GM12878 (cell line): ENCODE data around the gene TMEM170B. TPM values are rescaled to one million over a fixed set of nuclear protein-coding genes. Genes with fewer than 3 reads are reported as not detected.

Source experiments
- ATAC-seq: fragments of 200-7000 bp; cut with Tn5 transposase; 3 replicates; pipeline ENCODE4 v1.9.1; 2020; ENCODE audit warnings: mild to moderate bottlenecking, moderate library complexity
- BruUV-seq: library from RNA; stranded (reverse); fragments of 400-500 nt; replicated peaks from 2 replicates; lab custom pipeline; 2021; lab: Mats Ljungman, UMichigan
- CTCF ChIA-PET: fragments of 300-600 bp; sonication (Branson Sonifier 250); formaldehyde crosslinking; extraction: SDS; loops from one replicate; lab custom pipeline; 2021; ENCODE audit warnings: inconsistent platforms; lab: Yijun Ruan, JAX
- POLR2A ChIA-PET: fragments of 350-600 bp; formaldehyde crosslinking; extraction: SDS; loops from one replicate; lab custom pipeline; 2021; ENCODE audit warnings: inconsistent platforms; lab: Charles Lee
- RAD21 ChIA-PET: fragments of 300-600 bp; sonication (Branson Sonifier 250); formaldehyde crosslinking; loops from one replicate; lab custom pipeline; 2023; ENCODE audit warnings: antibody characterized with exemption; ENCODE audit not compliant: unreplicated experiment; lab: Charles Lee
- SMC1A ChIA-PET: fragments of 300-600 bp; sonication (Branson Sonifier 250); formaldehyde crosslinking; loops from one replicate; lab custom pipeline; 2023; ENCODE audit not compliant: unreplicated experiment, uncharacterized antibody; lab: Charles Lee
- DNase-seq: peaks from one replicate; pipeline ENCODE4 v3.0.0-alpha.2; 2011; ENCODE audit warnings: low read depth, low spot score
- FAIRE-seq: peaks from 3 replicates; lab custom pipeline; 2011; peaks lifted over from hg19 to GRCh38; lab: Jason Lieb, UNC
- H2AFZ ChIP-seq: 2 replicates; pipeline ENCODE4 v1.6.0; 2011; ENCODE audit warnings: low read depth, low read length, control low read depth; ENCODE audit not compliant: control insufficient read depth
- H3K27ac ChIP-seq: 2 replicates; pipeline ENCODE4 v1.5.1; 2011; ENCODE audit warnings: control low read depth; ENCODE audit not compliant: control insufficient read depth, insufficient read depth
- H3K27me3 ChIP-seq, 2 experiments: replicated peaks in 1 of 2; 2 replicates each; pipeline versions ENCODE4 v1.6.0 to v1.6.1; 2011; ENCODE audit warnings: low read length in 1 of 2; ENCODE audit not compliant: control insufficient read depth in 2 of 2, insufficient read depth in 2 of 2
- H3K36me3 ChIP-seq, 2 experiments: 2 replicates each; pipeline ENCODE4 v1.5.1; 2011; ENCODE audit warnings: low read length in 1 of 2; ENCODE audit not compliant: control insufficient read depth in 2 of 2, insufficient read depth in 2 of 2
- H3K4me1 ChIP-seq: 2 replicates; pipeline ENCODE4 v1.6.1; 2011; ENCODE audit warnings: mild to moderate bottlenecking, low read length, moderate library complexity, mixed read lengths; ENCODE audit not compliant: control insufficient read depth, insufficient read depth
- H3K4me2 ChIP-seq: 2 replicates; pipeline ENCODE4 v1.6.0; 2011; ENCODE audit warnings: control low read depth; ENCODE audit not compliant: control insufficient read depth, insufficient read depth
- H3K4me3 ChIP-seq: fragments of 200-600 bp; sonication (generic); 2 replicates; pipeline ENCODE4 v1.5.1; 2016
- H3K79me2 ChIP-seq: 2 replicates; pipeline ENCODE4 v1.6.0; 2011; ENCODE audit warnings: low read length; ENCODE audit not compliant: control insufficient read depth, insufficient read depth
- H3K9ac ChIP-seq: 2 replicates; pipeline ENCODE4 v1.8.0; 2011; ENCODE audit warnings: low read length, control low read depth, mixed read lengths; ENCODE audit not compliant: control insufficient read depth, insufficient read depth
- H3K9me3 ChIP-seq: replicated peaks from 3 replicates; pipeline ENCODE4 v1.5.1; 2011; ENCODE audit warnings: mild to moderate bottlenecking, low read length; ENCODE audit not compliant: control insufficient read depth, insufficient read depth
- H4K20me1 ChIP-seq: 2 replicates; pipeline ENCODE4 v1.6.0; 2011; ENCODE audit not compliant: control insufficient read depth, insufficient read depth
- ATF7 ChIP-seq: fragments of 450-650 bp; IDR thresholded peaks from 2 replicates; pipeline ENCODE4 v1.6.1; 2016; ENCODE audit warnings: low read depth, mild to moderate bottlenecking
- BACH1 ChIP-seq: fragments of 450-650 bp; IDR thresholded peaks from 2 replicates; pipeline ENCODE4 v1.6.1; 2017; ENCODE audit warnings: mild to moderate bottlenecking, borderline replicate concordance
- CHD2 ChIP-seq: IDR thresholded peaks from 2 replicates; pipeline ENCODE4 v1.6.1; 2011; ENCODE audit warnings: low read depth, low read length, improper control_type of control experiment, borderline replicate concordance
- CREM ChIP-seq: IDR thresholded peaks from 2 replicates; pipeline ENCODE4 v1.6.1; 2014; ENCODE audit warnings: antibody characterized with exemption, low read depth
- GABPA ChIP-seq: IDR thresholded peaks from 2 replicates; pipeline ENCODE4 v1.6.1; 2014; ENCODE audit warnings: antibody characterized with exemption, low read depth, mild to moderate bottlenecking, inconsistent platforms
- HDAC2 ChIP-seq: fragments of 200-600 bp; sonication (generic); IDR thresholded peaks from 2 replicates; pipeline ENCODE4 v1.6.1; 2017
- KLF5 ChIP-seq: fragments of 450-650 bp; IDR thresholded peaks from 2 replicates; pipeline ENCODE4 v1.6.1; 2014; ENCODE audit warnings: mild to moderate bottlenecking; ENCODE audit not compliant: partially characterized antibody
- MTA2 ChIP-seq: fragments of 450-650 bp; IDR thresholded peaks from 2 replicates; pipeline ENCODE4 v1.6.1; 2016; ENCODE audit warnings: low read depth, mild to moderate bottlenecking, moderate library complexity
- NBN ChIP-seq: fragments of 450-650 bp; IDR thresholded peaks from 2 replicates; pipeline ENCODE4 v1.6.1; 2016
- PAX8 ChIP-seq: fragments of 450-650 bp; IDR thresholded peaks from 2 replicates; pipeline ENCODE4 v1.6.1; 2017; ENCODE audit warnings: mild to moderate bottlenecking, moderate library complexity
- RBBP5 ChIP-seq: fragments of 200-600 bp; sonication (generic); conservative IDR thresholded peaks from 2 replicates; pipeline ENCODE4 v1.6.1; 2016
- RELA ChIP-seq: fragments of 450-650 bp; IDR thresholded peaks from 2 replicates; pipeline ENCODE4 v1.8.0; 2014; ENCODE audit warnings: borderline replicate concordance; ENCODE audit not compliant: partially characterized antibody
- SIN3A ChIP-seq: IDR thresholded peaks from 2 replicates; pipeline ENCODE4 v1.6.1; 2012; ENCODE audit warnings: low read depth, low read length, improper control_type of control experiment
- SRF ChIP-seq, 2 experiments: IDR thresholded peaks; 2 replicates each; pipeline ENCODE4 v1.6.1; 2011; ENCODE audit warnings: low read depth in 2 of 2, low read length in 2 of 2, mild to moderate bottlenecking in 1 of 2, moderate library complexity in 1 of 2
- YY1 ChIP-seq: IDR thresholded peaks from 2 replicates; pipeline ENCODE4 v1.6.1; 2011; ENCODE audit warnings: low read depth, mild to moderate bottlenecking, low read length
- ZNF622 ChIP-seq: fragments of 450-650 bp; IDR thresholded peaks from 2 replicates; pipeline ENCODE4 v1.6.1; 2017; ENCODE audit warnings: mild to moderate bottlenecking, inconsistent platforms
- WGBS: methylation state at CpG from one replicate; pipeline ENCODE4 v1.1.6; 2016; ENCODE audit warnings: low lambda C conversion rate; ENCODE audit not compliant: insufficient replicate concordance, insufficient coverage; ENCODE audit errors: missing lambda C conversion rate; 5-methylcytosine and 5-hydroxymethylcytosine counted together
- in situ Hi-C: fragments of 300-500 bp; cut with MboI; formaldehyde crosslinking; loops from 9 replicates; pipeline ENCODE4 v1.14.3; 2018; ENCODE audit warnings: mixed read lengths
- intact Hi-C: fragments of 100-400 bp; cut with micrococcal nuclease; formaldehyde crosslinking; loops from one replicate; pipeline ENCODE4 v1.14.2; 2022; ENCODE audit not compliant: unreplicated experiment
- polyA plus RNA-seq, 11 experiments: library from polyadenylated mRNA; depleted of rRNA in 4 of 11; unstranded in 6 of 11; stranded (reverse) in 5 of 11; fragments of >200 nt; fragmentation: Nextera tagmentation in 4 of 11; fragmentation: Illumina TruSeq in 1 of 11; extraction: Ambion mirVana in 4 of 11; extraction: Trizol in 1 of 11; gene quantifications; 1 replicate in 1 of 11; 2 replicates in 10 of 11; pipeline versions ENCODE4 v1.2.1 to v1.2.3, GENCODE V29; 2011 to 2016; ENCODE audit warnings: inconsistent platforms in 2 of 11, missing spikeins in 2 of 11, low read depth in 1 of 11
- total RNA-seq, 4 experiments: library from RNA; depleted of rRNA in 3 of 4; stranded (reverse); fragments of >200 nt in 3 of 4; fragmentation: Illumina TruSeq in 1 of 4; extraction: Trizol in 1 of 4; gene quantifications; 2 replicates each; pipeline versions ENCODE4 v1.2.1 to v1.2.3, GENCODE V29; 2013 to 2021
- TF ChIP-seq, protein P1 (sequence below): fragments of 450-650 bp; IDR thresholded peaks from 2 replicates; pipeline ENCODE4 v1.6.1; 2017; ENCODE audit warnings: borderline replicate concordance

TMEM170B gene
- total and polyA plus RNA-seq, 10 of the 15 experiments (the other 5 are each of a cell fraction or from before 2014, with no cell fraction given), result 0.38 to 10.3 (median 4.2) TPM

DNA sequence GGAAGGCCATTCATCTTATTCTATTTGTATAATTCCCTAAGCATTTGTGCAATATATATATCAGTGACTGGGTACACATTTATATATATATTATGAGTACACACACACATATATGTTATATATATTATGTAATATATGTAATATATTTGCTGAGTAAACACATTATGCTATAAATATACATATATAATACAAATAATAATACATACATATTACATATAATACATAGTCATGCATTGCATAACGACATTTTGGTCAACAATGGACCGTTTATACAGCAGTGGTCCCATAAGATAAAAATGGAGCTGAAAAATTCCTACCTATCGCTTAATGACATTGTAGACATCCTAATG, 11.4 kb upstream of the TMEM170B start:
- Histone ChIP-seq H3K4me1 (no peaks in the 10 kb centered on the region), H3K4me3 (no peak overlapping the region), H3K4me2 (no peak overlapping the region), H3K9me3 (no peaks in the 10 kb centered on the region), H3K79me2 (no peaks in the 10 kb centered on the region), H3K27me3 (no peaks in the 10 kb centered on the region), H3K36me3 (no peaks in the 10 kb centered on the region), H4K20me1 (no peaks in the 10 kb centered on the region), H2AFZ (no peak overlapping the region), H3K27ac (no peak overlapping the region)
- BruUV-seq, result no TSS peak
- in situ Hi-C loops (no loop called here), intact Hi-C loops (no loop called here)
- ChIA-PET POLR2A (interaction anchor here (0.7 to 0.9 kb wide), 2 partner anchors 81 to 94 kb away, joined by 3 read pairs; no protein-coding TSS in a partner anchor), SMC1A (interaction anchor here (2.0 kb wide), 1 partner anchor 11 kb away, joined by 12 read pairs; no protein-coding TSS in a partner anchor)
- DNase-seq, result no peak
- no peak for FAIRE-seq
- TF ChIP-seq GABPA (no peak), RELA (no peak), RBBP5 (no peak), YY1 (no peak), SIN3A (no peak)
- TF ChIP-seq, all 136 proteins: peak for 0
- WGBS, result 73% methylated on average over 3 of the region's 3 CpGs
- no peak overlapping the region for H3K9ac ChIP-seq
- no peak for ATAC-seq
- CTCF ChIA-PET, result interaction anchor here (1.0 kb wide), 1 partner anchor 30 kb away, joined by 3 read pairs; no protein-coding TSS in a partner anchor
- RAD21 ChIA-PET, result interaction anchor here (0.9 kb wide), 1 partner anchor 10 kb away, joined by 3 read pairs; no protein-coding TSS in a partner anchor

DNA sequence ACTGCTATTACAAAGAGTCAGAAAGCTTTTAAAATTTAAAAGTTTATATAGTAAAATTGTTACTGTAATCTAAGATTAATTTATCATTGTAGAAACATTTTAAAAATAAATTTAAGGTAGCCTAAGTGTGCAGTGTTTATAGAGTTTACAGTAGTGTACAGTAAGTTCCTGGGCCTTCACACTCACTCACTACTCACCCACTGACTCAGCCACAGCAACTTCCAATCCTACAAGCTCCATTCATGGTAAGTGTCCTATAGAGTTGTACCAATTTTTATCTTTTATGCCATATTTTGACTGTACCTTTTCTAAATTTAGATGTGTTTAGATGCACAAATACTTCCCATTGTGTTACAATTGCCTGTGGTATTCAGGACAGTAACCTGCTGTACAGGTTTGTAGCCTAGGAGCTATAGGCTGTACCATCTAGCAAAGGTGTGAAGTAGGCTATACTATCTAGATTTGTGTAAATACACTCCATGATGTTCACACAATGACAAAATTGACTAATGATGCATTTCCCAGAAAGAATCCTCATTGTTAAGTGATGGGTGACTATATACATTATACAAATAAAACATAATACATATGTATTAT, 10.2 kb upstream of the TMEM170B start:
- ATAC-seq (no peak), FAIRE-seq (no peak), DNase-seq (no peak)
- H4K20me1 ChIP-seq, result no peaks in the 10 kb centered on the region
- no peaks in the 10 kb centered on the region for H3K36me3 ChIP-seq
- POLR2A ChIA-PET, result interaction anchor here (0.5 to 0.7 kb wide), 4 partner anchors 7 to 759 kb away, joined by 3 to 8 read pairs (median 4); no protein-coding TSS in a partner anchor
- no peaks in the 10 kb centered on the region for H3K27me3 ChIP-seq
- RAD21 ChIA-PET, result interaction anchor here (1.0 kb wide), 1 partner anchor 1081 kb away, joined by 3 read pairs; no protein-coding TSS in a partner anchor
- H2AFZ ChIP-seq, result no peak overlapping the region
- no TSS peak for BruUV-seq
- H3K27ac ChIP-seq, result no peak overlapping the region
- CTCF ChIA-PET, result interaction anchor here (0.6 to 2.3 kb wide), 3 partner anchors 12 to 91 kb away, joined by 3 to 13 read pairs (median 3); no protein-coding TSS in a partner anchor
- no peak overlapping the region for H3K4me3 ChIP-seq
- no peak overlapping the region for H3K4me2 ChIP-seq
- no peaks in the 10 kb centered on the region for H3K4me1 ChIP-seq
- H3K79me2 ChIP-seq, result no peaks in the 10 kb centered on the region
- intact Hi-C loops (no loop called here), in situ Hi-C loops (no loop called here)
- no peak overlapping the region for H3K9ac ChIP-seq
- SMC1A ChIA-PET, result interaction anchor here (0.9 to 1.8 kb wide), 5 partner anchors 11 to 95 kb away, joined by 3 to 6 read pairs (median 3); no protein-coding TSS in a partner anchor
- H3K9me3 ChIP-seq, result no peaks in the 10 kb centered on the region
- TF ChIP-seq HDAC2, result no peak
- TF ChIP-seq MTA2, result no peak
- no peak for TF ChIP-seq BACH1
- no peak for TF ChIP-seq KLF5
- TF ChIP-seq, protein P1, sequence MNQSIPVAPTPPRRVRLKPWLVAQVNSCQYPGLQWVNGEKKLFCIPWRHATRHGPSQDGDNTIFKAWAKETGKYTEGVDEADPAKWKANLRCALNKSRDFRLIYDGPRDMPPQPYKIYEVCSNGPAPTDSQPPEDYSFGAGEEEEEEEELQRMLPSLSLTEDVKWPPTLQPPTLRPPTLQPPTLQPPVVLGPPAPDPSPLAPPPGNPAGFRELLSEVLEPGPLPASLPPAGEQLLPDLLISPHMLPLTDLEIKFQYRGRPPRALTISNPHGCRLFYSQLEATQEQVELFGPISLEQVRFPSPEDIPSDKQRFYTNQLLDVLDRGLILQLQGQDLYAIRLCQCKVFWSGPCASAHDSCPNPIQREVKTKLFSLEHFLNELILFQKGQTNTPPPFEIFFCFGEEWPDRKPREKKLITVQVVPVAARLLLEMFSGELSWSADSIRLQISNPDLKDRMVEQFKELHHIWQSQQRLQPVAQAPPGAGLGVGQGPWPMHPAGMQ, result no peak
- TF ChIP-seq ZNF622, result no peak
- TF ChIP-seq SRF (IDR thresholded peaks at IDR 0.05; ENCODE audit: low read depth in 2 of 2, low read length in 2 of 2), result no peak
- TF ChIP-seq NBN, result no peak
- TF ChIP-seq PAX8, result no peak
- no peak for TF ChIP-seq CREM
- no peak for TF ChIP-seq CHD2
- TF ChIP-seq ATF7, result no peak
